ENCODE data around the gene RABL6.
"Not testable (repeated sequence)": the region's sequence is repeated elsewhere in the genome, so short reads cannot be mapped to it uniquely, and the experiment has no call there.

The RABL6 gene

GRCh38 chr9:136835932-136836904 is 28.5 kb downstream of the RABL6 start:
- no peak for DNase-seq (ENCODE audit: low spot score)

- no peak for DNase-seq (ENCODE audit: low spot score)
Measured at GRCh38 chr9:136837146-136837855, 29.6 kb downstream of the RABL6 start.

GRCh38 chr9:136837856-136838277 is 30.1 kb downstream of the RABL6 start:
- DNase-seq (ENCODE audit: low spot score) = not testable (repeated sequence)

GRCh38 chr9:136838314-136839228 is 30.8 kb downstream of the RABL6 start:
- DNase-seq (ENCODE audit: low spot score) = no peak

GRCh38 chr9:136839229-136840139 is 31.7 kb downstream of the RABL6 start:
- no peak for DNase-seq (ENCODE audit: low spot score)

GRCh38 chr9:136840140-136840876 is 32.6 kb downstream of the RABL6 start:
- no peak for DNase-seq (ENCODE audit: low spot score)

- no peak for DNase-seq (ENCODE audit: low spot score)
Measured at GRCh38 chr9:136840877-136841645, 33.3 kb downstream of the RABL6 start.

- DNase-seq (ENCODE audit: low spot score) = not testable (repeated sequence)
Measured at GRCh38 chr9:136841646-136842379, 34.1 kb downstream of the RABL6 start.

GRCh38 chr9:136842380-136842948 is 34.7 kb downstream of the RABL6 start, which contains the start of gene AJM1:
Gene AJM1 (plus strand): TSS chr9:136842478. CDS start chr9:136844415, 1,937 bp downstream.
- peak; percentile 93 for DNase-seq (ENCODE audit: low spot score)

GRCh38 chr9:136843159-136843800 is 35.5 kb downstream of the RABL6 start:
- DNase-seq (ENCODE audit: low spot score) = not testable (repeated sequence)

GRCh38 chr9:136843801-136844740 is 36.3 kb downstream of the RABL6 start:
- not testable (repeated sequence) for DNase-seq (ENCODE audit: low spot score)

GRCh38 chr9:136844761-136845464 is 37.2 kb downstream of the RABL6 start:
- no peak for DNase-seq (ENCODE audit: low spot score)

- no peak for DNase-seq (ENCODE audit: low spot score)
Measured at GRCh38 chr9:136845465-136846260, 37.9 kb downstream of the RABL6 start.

GRCh38 chr9:136846376-136847087 is 38.8 kb downstream of the RABL6 start:
- DNase-seq (ENCODE audit: low spot score) = no peak
